HEK293 (cell line): ENCODE measurements around the gene SNTA1.

Experiments
- CTCF ChIA-PET: fragments of 350-600 bp; formaldehyde crosslinking; extraction: SDS; loops from one replicate; lab custom pipeline; 2021; ENCODE audit warnings: antibody characterized with exemption; lab: Yijun Ruan, JAX
- POLR2A ChIA-PET: fragments of 300-600 bp; formaldehyde crosslinking; extraction: SDS; loops from one replicate; lab custom pipeline; 2020; ENCODE audit warnings: antibody characterized with exemption, inconsistent platforms; lab: Yijun Ruan, JAX
- H3K27ac ChIP-seq: fragments of 200-500 bp; sonication (Bioruptor generic); 2 replicates; pipeline ENCODE4 v1.5.1; 2014; ENCODE audit warnings: low read depth, low read length, control low read depth, inconsistent platforms; ENCODE audit errors: extremely low read depth
- H3K36me3 ChIP-seq, 2 experiments: fragments of 200-500 bp in 1 of 2; sonication (Bioruptor generic) in 1 of 2; 1 replicate in 1 of 2; 2 replicates in 1 of 2; pipeline ENCODE4 v1.5.1; 2014 to 2017; ENCODE audit warnings: inconsistent platforms in 2 of 2, low read length in 2 of 2; ENCODE audit not compliant: control insufficient read depth in 2 of 2, insufficient read depth in 1 of 2
- H3K4me1 ChIP-seq: fragments of 200-500 bp; sonication (Bioruptor generic); 2 replicates; pipeline ENCODE4 v1.5.1; 2014; ENCODE audit warnings: mild to moderate bottlenecking, low read length, inconsistent platforms; ENCODE audit not compliant: control insufficient read depth, insufficient read depth
- H3K4me3 ChIP-seq: 2 replicates; pipeline ENCODE4 v1.5.1; 2011; ENCODE audit warnings: low read depth, mild to moderate bottlenecking, control low read depth, low read length, moderate library complexity
- H3K9me3 ChIP-seq: fragments of 200-500 bp; sonication (Bioruptor generic); 2 replicates; pipeline ENCODE4 v1.5.1; 2014; ENCODE audit warnings: low read depth, low read length, inconsistent platforms; ENCODE audit not compliant: control insufficient read depth, insufficient read depth
- BCL11A ChIP-seq: fragments of 450-650 bp; formaldehyde crosslinking; IDR thresholded peaks from 2 replicates; pipeline ENCODE4 v1.5.1; 2016; ENCODE audit warnings: low read depth, missing biosample characterization, missing genetic modification characterization
- EGR2 ChIP-seq: fragments of 450-650 bp; formaldehyde crosslinking; IDR thresholded peaks from 2 replicates; pipeline ENCODE4 v1.5.1; 2016; ENCODE audit warnings: low read depth, missing biosample characterization, missing genetic modification characterization
- HOXA7 ChIP-seq: sonication (generic); formaldehyde crosslinking; IDR thresholded peaks from 2 replicates; pipeline ENCODE4 v1.8.1; 2022; ENCODE audit warnings: missing genetic modification reagents, borderline replicate concordance
- IKZF3 ChIP-seq: fragments of 450-650 bp; IDR thresholded peaks from 2 replicates; pipeline ENCODE4 v1.5.0; 2018; ENCODE audit warnings: missing biosample characterization, mild to moderate bottlenecking, missing genetic modification characterization, moderate library complexity
- KLF10 ChIP-seq: fragments of 450-650 bp; IDR thresholded peaks from 2 replicates; pipeline ENCODE4 v1.5.1; 2018; ENCODE audit warnings: missing biosample characterization, mild to moderate bottlenecking, missing genetic modification characterization
- SP7 ChIP-seq: fragments of 450-650 bp; formaldehyde crosslinking; IDR thresholded peaks from 2 replicates; pipeline ENCODE4 v1.5.1; 2016; ENCODE audit warnings: missing biosample characterization, missing genetic modification characterization
- ZFP37 ChIP-seq: fragments of 450-650 bp; formaldehyde crosslinking; IDR thresholded peaks from 2 replicates; pipeline ENCODE4 v1.5.1; 2016; ENCODE audit warnings: missing biosample characterization, missing genetic modification characterization
- ZNF157 ChIP-seq: fragments of 450-650 bp; formaldehyde crosslinking; IDR thresholded peaks from 2 replicates; pipeline ENCODE4 v1.5.1; 2016; ENCODE audit warnings: missing biosample characterization, missing genetic modification characterization
- ZNF175 ChIP-seq: fragments of 450-650 bp; formaldehyde crosslinking; IDR thresholded peaks from 2 replicates; pipeline ENCODE4 v1.5.1; 2016; ENCODE audit warnings: missing biosample characterization, missing genetic modification characterization
- ZNF239 ChIP-seq: fragments of 450-650 bp; formaldehyde crosslinking; IDR thresholded peaks from 2 replicates; pipeline ENCODE4 v1.5.1; 2016; ENCODE audit warnings: missing biosample characterization, missing genetic modification characterization
- ZNF37A ChIP-seq: fragments of 450-650 bp; IDR thresholded peaks from 2 replicates; pipeline ENCODE4 v1.5.1; 2018; ENCODE audit warnings: missing biosample characterization, missing genetic modification characterization
- ZNF433 ChIP-seq: fragments of 450-650 bp; formaldehyde crosslinking; IDR thresholded peaks from 2 replicates; pipeline ENCODE4 v1.5.1; 2016; ENCODE audit warnings: missing biosample characterization, missing genetic modification characterization, low read depth
- ZNF610 ChIP-seq: fragments of 450-650 bp; formaldehyde crosslinking; IDR thresholded peaks from 2 replicates; pipeline ENCODE4 v1.5.1; 2016; ENCODE audit warnings: missing biosample characterization, missing genetic modification characterization, borderline replicate concordance
- ZNF701 ChIP-seq: fragments of 450-650 bp; formaldehyde crosslinking; IDR thresholded peaks from 2 replicates; pipeline ENCODE4 v1.5.1; 2016; ENCODE audit warnings: missing biosample characterization, missing genetic modification characterization
- ZNF776 ChIP-seq: fragments of 450-650 bp; formaldehyde crosslinking; IDR thresholded peaks from 2 replicates; pipeline ENCODE4 v1.5.0; 2017; ENCODE audit warnings: missing biosample characterization, missing genetic modification characterization, borderline replicate concordance
- TF ChIP-seq, protein P1 (sequence below): fragments of 450-650 bp; formaldehyde crosslinking; IDR thresholded peaks from 2 replicates; pipeline ENCODE4 v1.5.1; 2016; ENCODE audit warnings: missing biosample characterization, missing genetic modification characterization
- TF ChIP-seq, protein P2 (sequence below): fragments of 450-650 bp; formaldehyde crosslinking; IDR thresholded peaks from 2 replicates; pipeline ENCODE4 v1.5.1; 2016; ENCODE audit warnings: missing biosample characterization, missing genetic modification characterization
- TF ChIP-seq, protein P3 (sequence below): fragments of 450-650 bp; formaldehyde crosslinking; IDR thresholded peaks from 2 replicates; pipeline ENCODE4 v1.5.1; 2016; ENCODE audit warnings: missing biosample characterization, missing genetic modification characterization
- TF ChIP-seq, protein P4 (sequence below): fragments of 450-650 bp; formaldehyde crosslinking; IDR thresholded peaks from 2 replicates; pipeline ENCODE4 v1.5.1; 2016; ENCODE audit warnings: missing biosample characterization, missing genetic modification characterization, borderline replicate concordance
- TF ChIP-seq, protein P5 (sequence below): fragments of 450-650 bp; formaldehyde crosslinking; IDR thresholded peaks from 2 replicates; pipeline ENCODE4 v1.5.1; 2016; ENCODE audit warnings: missing biosample characterization, missing genetic modification characterization
- TF ChIP-seq, protein P6 (sequence below): fragments of 450-650 bp; formaldehyde crosslinking; IDR thresholded peaks from 2 replicates; pipeline ENCODE4 v1.5.1; 2016; ENCODE audit warnings: missing biosample characterization, missing genetic modification characterization, low read depth

Gene SNTA1

DNA sequence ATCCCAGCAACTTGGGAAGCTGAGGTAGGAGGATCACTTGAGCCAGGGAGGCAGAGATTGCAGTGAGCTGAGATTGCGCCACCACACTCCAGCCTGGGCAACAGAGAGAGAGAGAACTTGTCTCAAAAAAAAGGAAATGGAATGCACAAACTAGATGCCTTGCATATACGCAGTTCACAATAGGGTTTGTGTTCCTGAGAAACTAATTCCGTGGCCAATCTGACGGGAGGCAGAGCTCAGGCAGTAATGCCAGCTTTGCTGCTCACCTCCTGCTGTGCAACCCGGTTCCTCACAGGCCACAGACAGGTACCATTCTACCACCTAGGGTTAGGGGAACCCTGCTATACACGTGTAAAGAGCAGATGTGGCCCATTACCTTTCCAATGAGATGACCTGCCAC is 43.6 kb downstream of the SNTA1 start (continued):
- TF ChIP-seq, protein P1, sequence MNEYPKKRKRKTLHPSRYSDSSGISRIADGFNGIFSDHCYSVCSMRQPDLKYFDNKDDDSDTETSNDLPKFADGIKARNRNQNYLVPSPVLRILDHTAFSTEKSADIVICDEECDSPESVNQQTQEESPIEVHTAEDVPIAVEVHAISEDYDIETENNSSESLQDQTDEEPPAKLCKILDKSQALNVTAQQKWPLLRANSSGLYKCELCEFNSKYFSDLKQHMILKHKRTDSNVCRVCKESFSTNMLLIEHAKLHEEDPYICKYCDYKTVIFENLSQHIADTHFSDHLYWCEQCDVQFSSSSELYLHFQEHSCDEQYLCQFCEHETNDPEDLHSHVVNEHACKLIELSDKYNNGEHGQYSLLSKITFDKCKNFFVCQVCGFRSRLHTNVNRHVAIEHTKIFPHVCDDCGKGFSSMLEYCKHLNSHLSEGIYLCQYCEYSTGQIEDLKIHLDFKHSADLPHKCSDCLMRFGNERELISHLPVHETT (tag by site-specific recombination): no peak
- TF ChIP-seq, protein P2, sequence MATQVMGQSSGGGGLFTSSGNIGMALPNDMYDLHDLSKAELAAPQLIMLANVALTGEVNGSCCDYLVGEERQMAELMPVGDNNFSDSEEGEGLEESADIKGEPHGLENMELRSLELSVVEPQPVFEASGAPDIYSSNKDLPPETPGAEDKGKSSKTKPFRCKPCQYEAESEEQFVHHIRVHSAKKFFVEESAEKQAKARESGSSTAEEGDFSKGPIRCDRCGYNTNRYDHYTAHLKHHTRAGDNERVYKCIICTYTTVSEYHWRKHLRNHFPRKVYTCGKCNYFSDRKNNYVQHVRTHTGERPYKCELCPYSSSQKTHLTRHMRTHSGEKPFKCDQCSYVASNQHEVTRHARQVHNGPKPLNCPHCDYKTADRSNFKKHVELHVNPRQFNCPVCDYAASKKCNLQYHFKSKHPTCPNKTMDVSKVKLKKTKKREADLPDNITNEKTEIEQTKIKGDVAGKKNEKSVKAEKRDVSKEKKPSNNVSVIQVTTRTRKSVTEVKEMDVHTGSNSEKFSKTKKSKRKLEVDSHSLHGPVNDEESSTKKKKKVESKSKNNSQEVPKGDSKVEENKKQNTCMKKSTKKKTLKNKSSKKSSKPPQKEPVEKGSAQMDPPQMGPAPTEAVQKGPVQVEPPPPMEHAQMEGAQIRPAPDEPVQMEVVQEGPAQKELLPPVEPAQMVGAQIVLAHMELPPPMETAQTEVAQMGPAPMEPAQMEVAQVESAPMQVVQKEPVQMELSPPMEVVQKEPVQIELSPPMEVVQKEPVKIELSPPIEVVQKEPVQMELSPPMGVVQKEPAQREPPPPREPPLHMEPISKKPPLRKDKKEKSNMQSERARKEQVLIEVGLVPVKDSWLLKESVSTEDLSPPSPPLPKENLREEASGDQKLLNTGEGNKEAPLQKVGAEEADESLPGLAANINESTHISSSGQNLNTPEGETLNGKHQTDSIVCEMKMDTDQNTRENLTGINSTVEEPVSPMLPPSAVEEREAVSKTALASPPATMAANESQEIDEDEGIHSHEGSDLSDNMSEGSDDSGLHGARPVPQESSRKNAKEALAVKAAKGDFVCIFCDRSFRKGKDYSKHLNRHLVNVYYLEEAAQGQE (tag by site-specific recombination): no peak
- TF ChIP-seq ZNF701 (no peak), ZNF776 (tag by site-specific recombination) (no peak), IKZF3 (tag by site-specific recombination) (no peak), ZNF239 (tag by site-specific recombination) (no peak), HOXA7 (no peak), KLF10 (tag by site-specific recombination) (no peak), ZFP37 (tag by site-specific recombination) (no peak)
- TF ChIP-seq, protein P3, sequence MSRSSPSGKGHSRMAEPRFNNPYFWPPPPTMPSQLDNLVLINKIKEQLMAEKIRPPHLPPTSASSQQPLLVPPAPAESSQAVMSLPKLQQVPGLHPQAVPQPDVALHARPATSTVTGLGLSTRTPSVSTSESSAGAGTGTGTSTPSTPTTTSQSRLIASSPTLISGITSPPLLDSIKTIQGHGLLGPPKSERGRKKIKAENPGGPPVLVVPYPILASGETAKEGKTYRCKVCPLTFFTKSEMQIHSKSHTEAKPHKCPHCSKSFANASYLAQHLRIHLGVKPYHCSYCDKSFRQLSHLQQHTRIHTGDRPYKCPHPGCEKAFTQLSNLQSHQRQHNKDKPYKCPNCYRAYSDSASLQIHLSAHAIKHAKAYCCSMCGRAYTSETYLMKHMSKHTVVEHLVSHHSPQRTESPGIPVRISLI: no peak
- TF ChIP-seq, all 188 proteins: peak for 0

DNA sequence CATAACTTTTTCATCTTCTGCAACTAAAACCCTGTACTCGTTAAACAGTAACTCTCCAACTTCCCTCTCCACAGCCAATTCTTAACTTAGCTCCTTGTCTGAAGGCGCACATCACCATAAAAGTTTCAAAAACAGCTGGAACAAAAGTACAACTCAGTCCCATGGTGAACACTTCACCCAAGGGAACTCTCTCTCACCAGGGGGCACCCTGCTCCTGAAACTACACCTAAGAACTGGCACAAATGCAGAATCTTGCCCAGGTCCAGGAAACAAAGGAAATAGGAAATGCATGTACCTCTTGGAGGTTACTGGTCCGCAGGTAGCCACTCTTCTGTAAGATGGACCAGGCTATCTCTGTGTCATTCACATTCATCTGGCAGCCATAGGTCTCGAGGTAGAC is 48.8 kb downstream of the SNTA1 start:
- Histone ChIP-seq H3K9me3 (no peaks in the 10 kb centered on the region), H3K27ac (no peak overlapping the region), H3K4me1 (no peaks in the 10 kb centered on the region), H3K36me3 (peaks cover 33 to 75% of the 10 kb centered on the region in 2 experiments), H3K4me3 (no peak overlapping the region)
- CTCF ChIA-PET: no interaction called here
- POLR2A ChIA-PET: no interaction called here
- TF ChIP-seq, protein P4, sequence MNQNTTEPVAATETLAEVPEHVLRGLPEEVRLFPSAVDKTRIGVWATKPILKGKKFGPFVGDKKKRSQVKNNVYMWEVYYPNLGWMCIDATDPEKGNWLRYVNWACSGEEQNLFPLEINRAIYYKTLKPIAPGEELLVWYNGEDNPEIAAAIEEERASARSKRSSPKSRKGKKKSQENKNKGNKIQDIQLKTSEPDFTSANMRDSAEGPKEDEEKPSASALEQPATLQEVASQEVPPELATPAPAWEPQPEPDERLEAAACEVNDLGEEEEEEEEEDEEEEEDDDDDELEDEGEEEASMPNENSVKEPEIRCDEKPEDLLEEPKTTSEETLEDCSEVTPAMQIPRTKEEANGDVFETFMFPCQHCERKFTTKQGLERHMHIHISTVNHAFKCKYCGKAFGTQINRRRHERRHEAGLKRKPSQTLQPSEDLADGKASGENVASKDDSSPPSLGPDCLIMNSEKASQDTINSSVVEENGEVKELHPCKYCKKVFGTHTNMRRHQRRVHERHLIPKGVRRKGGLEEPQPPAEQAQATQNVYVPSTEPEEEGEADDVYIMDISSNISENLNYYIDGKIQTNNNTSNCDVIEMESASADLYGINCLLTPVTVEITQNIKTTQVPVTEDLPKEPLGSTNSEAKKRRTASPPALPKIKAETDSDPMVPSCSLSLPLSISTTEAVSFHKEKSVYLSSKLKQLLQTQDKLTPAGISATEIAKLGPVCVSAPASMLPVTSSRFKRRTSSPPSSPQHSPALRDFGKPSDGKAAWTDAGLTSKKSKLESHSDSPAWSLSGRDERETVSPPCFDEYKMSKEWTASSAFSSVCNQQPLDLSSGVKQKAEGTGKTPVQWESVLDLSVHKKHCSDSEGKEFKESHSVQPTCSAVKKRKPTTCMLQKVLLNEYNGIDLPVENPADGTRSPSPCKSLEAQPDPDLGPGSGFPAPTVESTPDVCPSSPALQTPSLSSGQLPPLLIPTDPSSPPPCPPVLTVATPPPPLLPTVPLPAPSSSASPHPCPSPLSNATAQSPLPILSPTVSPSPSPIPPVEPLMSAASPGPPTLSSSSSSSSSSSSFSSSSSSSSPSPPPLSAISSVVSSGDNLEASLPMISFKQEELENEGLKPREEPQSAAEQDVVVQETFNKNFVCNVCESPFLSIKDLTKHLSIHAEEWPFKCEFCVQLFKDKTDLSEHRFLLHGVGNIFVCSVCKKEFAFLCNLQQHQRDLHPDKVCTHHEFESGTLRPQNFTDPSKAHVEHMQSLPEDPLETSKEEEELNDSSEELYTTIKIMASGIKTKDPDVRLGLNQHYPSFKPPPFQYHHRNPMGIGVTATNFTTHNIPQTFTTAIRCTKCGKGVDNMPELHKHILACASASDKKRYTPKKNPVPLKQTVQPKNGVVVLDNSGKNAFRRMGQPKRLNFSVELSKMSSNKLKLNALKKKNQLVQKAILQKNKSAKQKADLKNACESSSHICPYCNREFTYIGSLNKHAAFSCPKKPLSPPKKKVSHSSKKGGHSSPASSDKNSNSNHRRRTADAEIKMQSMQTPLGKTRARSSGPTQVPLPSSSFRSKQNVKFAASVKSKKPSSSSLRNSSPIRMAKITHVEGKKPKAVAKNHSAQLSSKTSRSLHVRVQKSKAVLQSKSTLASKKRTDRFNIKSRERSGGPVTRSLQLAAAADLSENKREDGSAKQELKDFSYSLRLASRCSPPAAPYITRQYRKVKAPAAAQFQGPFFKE: no peak
- TF ChIP-seq ZFP37 (tag by site-specific recombination): no peak
- no peak for TF ChIP-seq ZNF157 (tag by site-specific recombination)
- no peak for TF ChIP-seq EGR2 (tag by site-specific recombination)
- TF ChIP-seq ZNF37A: no peak
- TF ChIP-seq ZNF433 (tag by site-specific recombination): no peak
- no peak for TF ChIP-seq SP7
- TF ChIP-seq ZNF610: no peak
- TF ChIP-seq, protein P5, sequence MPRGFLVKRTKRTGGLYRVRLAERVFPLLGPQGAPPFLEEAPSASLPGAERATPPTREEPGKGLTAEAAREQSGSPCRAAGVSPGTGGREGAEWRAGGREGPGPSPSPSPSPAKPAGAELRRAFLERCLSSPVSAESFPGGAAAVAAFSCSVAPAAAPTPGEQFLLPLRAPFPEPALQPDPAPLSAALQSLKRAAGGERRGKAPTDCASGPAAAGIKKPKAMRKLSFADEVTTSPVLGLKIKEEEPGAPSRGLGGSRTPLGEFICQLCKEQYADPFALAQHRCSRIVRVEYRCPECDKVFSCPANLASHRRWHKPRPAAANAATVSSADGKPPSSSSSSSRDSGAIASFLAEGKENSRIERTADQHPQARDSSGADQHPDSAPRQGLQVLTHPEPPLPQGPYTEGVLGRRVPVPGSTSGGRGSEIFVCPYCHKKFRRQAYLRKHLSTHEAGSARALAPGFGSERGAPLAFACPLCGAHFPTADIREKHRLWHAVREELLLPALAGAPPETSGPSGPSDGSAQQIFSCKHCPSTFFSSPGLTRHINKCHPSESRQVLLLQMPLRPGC (tag by site-specific recombination): no peak
- TF ChIP-seq ZNF175 (tag by site-specific recombination): no peak
- no peak for TF ChIP-seq BCL11A (tag by site-specific recombination)
- TF ChIP-seq, protein P6, sequence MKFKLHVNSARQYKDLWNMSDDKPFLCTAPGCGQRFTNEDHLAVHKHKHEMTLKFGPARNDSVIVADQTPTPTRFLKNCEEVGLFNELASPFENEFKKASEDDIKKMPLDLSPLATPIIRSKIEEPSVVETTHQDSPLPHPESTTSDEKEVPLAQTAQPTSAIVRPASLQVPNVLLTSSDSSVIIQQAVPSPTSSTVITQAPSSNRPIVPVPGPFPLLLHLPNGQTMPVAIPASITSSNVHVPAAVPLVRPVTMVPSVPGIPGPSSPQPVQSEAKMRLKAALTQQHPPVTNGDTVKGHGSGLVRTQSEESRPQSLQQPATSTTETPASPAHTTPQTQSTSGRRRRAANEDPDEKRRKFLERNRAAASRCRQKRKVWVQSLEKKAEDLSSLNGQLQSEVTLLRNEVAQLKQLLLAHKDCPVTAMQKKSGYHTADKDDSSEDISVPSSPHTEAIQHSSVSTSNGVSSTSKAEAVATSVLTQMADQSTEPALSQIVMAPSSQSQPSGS (tag by site-specific recombination): no peak
